HG02798 (cell line): Measurements from ENCODE around the gene SF3A1.
A peak's percentile ranks its signal among the peaks of the same experiment; 100 is the strongest.
"Not testable (repeated sequence)": the region's sequence is repeated elsewhere in the genome, so short reads cannot be mapped to it uniquely, and the experiment has no call there.

ENCODE experiments used
- ATAC-seq: cut with Tn5 transposase; IDR thresholded peaks from one replicate; pipeline ENCODE4 v1.9.1; 2021; ENCODE audit warnings: mild to moderate bottlenecking; ENCODE audit not compliant: unreplicated experiment, poor library complexity

The SF3A1 gene

GRCh38 chr22:30356449-30357235 is at the start of gene SF3A1, which contains the start of gene CCDC157:
Gene SF3A1, minus strand, starts transcription at chr22:30356894. Its CDS starts 102 bp downstream, at chr22:30356792.
Gene CCDC157, plus strand, starts transcription at chr22:30357007. Its CDS starts 8,994 bp downstream, at chr22:30366001.
- ATAC-seq: peak; percentile 94

GRCh38 chr22:30406400-30406799 is 49.7 kb upstream of the SF3A1 start:
- ATAC-seq: no peak

- ATAC-seq: no peak
Measured at GRCh38 chr22:30405731-30406130, 49.0 kb upstream of the SF3A1 start.

GRCh38 chr22:30404307-30404706 is 47.6 kb upstream of the SF3A1 start:
- ATAC-seq: no peak

- not testable (repeated sequence) for ATAC-seq
Measured at GRCh38 chr22:30402766-30403104, 46.0 kb upstream of the SF3A1 start.

- ATAC-seq: no peak
Measured at GRCh38 chr22:30402028-30402765, 45.5 kb upstream of the SF3A1 start.

GRCh38 chr22:30401024-30401423 is 44.3 kb upstream of the SF3A1 start:
- not testable (repeated sequence) for ATAC-seq

- no peak for ATAC-seq
Measured at GRCh38 chr22:30400159-30400558, 43.5 kb upstream of the SF3A1 start.

- no peak for ATAC-seq
Measured at GRCh38 chr22:30399718-30400117, 43.0 kb upstream of the SF3A1 start.

GRCh38 chr22:30398685-30399680 is 42.3 kb upstream of the SF3A1 start:
- ATAC-seq: no peak

GRCh38 chr22:30397656-30398635 is 41.3 kb upstream of the SF3A1 start:
- no peak for ATAC-seq

- ATAC-seq: no peak
Measured at GRCh38 chr22:30396871-30397655, 40.4 kb upstream of the SF3A1 start, which contains the start of gene SEC14L2. Gene SEC14L2, plus strand, starts transcription at chr22:30397018. Its CDS starts 99 bp downstream, at chr22:30397117.

- ATAC-seq: no peak
Measured at GRCh38 chr22:30393885-30394284, 37.2 kb upstream of the SF3A1 start.

GRCh38 chr22:30393322-30393680 is 36.6 kb upstream of the SF3A1 start:
- ATAC-seq: no peak

GRCh38 chr22:30392661-30393321 is 36.1 kb upstream of the SF3A1 start:
- no peak for ATAC-seq

GRCh38 chr22:30390974-30391691 is 34.4 kb upstream of the SF3A1 start:
- ATAC-seq: no peak
